HepG2 (cell line): ENCODE results near the gene IRX3.

Source experiments
- ATF1 ChIP-seq: IDR thresholded peaks from 2 replicates; pipeline ENCODE4 v1.6.1; 2016; ENCODE audit warnings: mild to moderate bottlenecking, control low read depth
- BRD4 ChIP-seq: sonication (generic); formaldehyde crosslinking; IDR thresholded peaks from 2 replicates; pipeline ENCODE4 v1.4.0; 2020; ENCODE audit warnings: missing genetic modification reagents
- CAMTA2 ChIP-seq: sonication (generic); formaldehyde crosslinking; IDR thresholded peaks from 2 replicates; pipeline ENCODE4 v1.4.0; 2020; ENCODE audit warnings: mild to moderate bottlenecking, missing genetic modification reagents, borderline replicate concordance
- CTCF ChIP-seq: sonication (generic); formaldehyde crosslinking; IDR thresholded peaks from 2 replicates; pipeline ENCODE4 v1.5.0; 2020; ENCODE audit warnings: mild to moderate bottlenecking, missing genetic modification reagents, moderate library complexity
- EP300 ChIP-seq, 3 experiments: sonication (generic) in 1 of 3; formaldehyde crosslinking in 1 of 3; IDR thresholded peaks; 2 replicates each; pipeline versions ENCODE4 v1.5.1 to v1.6.1; 2011 to 2020; ENCODE audit warnings: low read depth in 2 of 3, low read length in 2 of 3, borderline replicate concordance in 1 of 3, improper control_type of control experiment in 1 of 3, mild to moderate bottlenecking in 1 of 3, missing genetic modification reagents in 1 of 3, moderate library complexity in 1 of 3
- FOSL2 ChIP-seq: sonication (generic); formaldehyde crosslinking; IDR thresholded peaks from 2 replicates; pipeline ENCODE4 v1.4.0; 2020; ENCODE audit warnings: missing genetic modification reagents
- FUBP1 ChIP-seq: sonication (generic); formaldehyde crosslinking; IDR thresholded peaks from 2 replicates; pipeline ENCODE4 v1.5.1; 2020; ENCODE audit warnings: missing genetic modification reagents, mild to moderate bottlenecking, borderline replicate concordance
- KIAA2018 ChIP-seq: sonication (generic); formaldehyde crosslinking; IDR thresholded peaks from 2 replicates; pipeline ENCODE4 v1.5.0; 2020; ENCODE audit warnings: mild to moderate bottlenecking, missing genetic modification reagents, borderline replicate concordance
- NR2F1 ChIP-seq, 2 experiments: fragments of 450-650 bp in 1 of 2; formaldehyde crosslinking in 1 of 2; IDR thresholded peaks; 2 replicates each; pipeline versions ENCODE4 v1.5.0 to v1.6.1; 2016 to 2020; ENCODE audit warnings: mild to moderate bottlenecking in 1 of 2, missing compliant biosample characterization in 1 of 2, missing genetic modification reagents in 1 of 2, moderate library complexity in 1 of 2
- RBM22 ChIP-seq: fragments of 200-400 bp; formaldehyde crosslinking; optimal IDR thresholded peaks from 2 replicates; pipeline ENCODE3; 2017; ENCODE audit warnings: mild to moderate bottlenecking, low read length, moderate library complexity
- SALL2 ChIP-seq: sonication (generic); formaldehyde crosslinking; IDR thresholded peaks from 2 replicates; pipeline ENCODE4 v1.8.1; 2023; ENCODE audit warnings: mild to moderate bottlenecking, missing genetic modification reagents, inconsistent platforms
- SP140L ChIP-seq: sonication (generic); formaldehyde crosslinking; IDR thresholded peaks from 2 replicates; pipeline ENCODE4 v1.4.0; 2020; ENCODE audit warnings: missing genetic modification reagents, borderline replicate concordance
- TEAD3 ChIP-seq: optimal IDR thresholded peaks from 2 replicates; pipeline ENCODE3; 2016; ENCODE audit warnings: borderline replicate concordance
- TF ChIP-seq, protein P1 (sequence below): sonication (generic); formaldehyde crosslinking; IDR thresholded peaks from 2 replicates; pipeline ENCODE4 v1.5.0; 2020; ENCODE audit warnings: missing genetic modification reagents, mild to moderate bottlenecking, borderline replicate concordance

DNA sequence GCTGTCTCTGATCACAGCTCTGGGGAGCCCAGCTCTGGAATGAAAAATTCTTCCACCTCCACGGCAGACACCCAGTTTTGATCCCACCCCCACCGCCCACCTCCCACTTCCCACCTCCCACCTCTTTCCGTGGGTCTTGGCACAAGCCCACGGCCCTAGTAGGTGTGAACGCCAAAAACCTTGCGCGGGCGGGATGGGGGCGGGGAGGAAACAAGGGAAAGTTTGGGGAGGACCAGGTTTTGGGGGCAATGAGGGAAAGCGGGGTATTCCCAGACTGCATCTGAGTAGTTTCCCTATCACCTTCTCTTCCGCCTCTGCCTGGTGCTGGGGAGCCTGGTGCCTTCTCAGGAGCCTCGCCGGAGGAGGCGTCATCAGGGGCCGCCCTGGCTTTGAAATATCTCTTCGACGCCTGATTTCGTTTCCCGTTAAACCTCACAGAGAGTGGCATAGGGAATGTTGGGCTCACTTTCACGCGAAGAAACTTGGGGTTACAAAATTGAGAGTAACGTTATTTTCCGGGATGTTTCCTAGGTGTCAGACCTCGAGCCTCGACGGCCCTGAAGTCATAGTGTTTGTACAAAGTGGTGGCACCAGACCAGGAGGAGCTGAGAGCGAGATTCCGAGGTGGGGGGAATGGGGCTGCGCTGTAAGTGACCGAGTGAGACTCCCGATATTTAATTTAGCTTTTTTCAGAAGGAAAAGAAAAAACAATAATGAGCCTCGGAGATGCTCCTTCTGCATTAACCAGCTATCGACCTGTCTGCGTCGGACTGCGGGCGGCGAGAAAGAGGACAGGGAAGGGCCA is 1.6 kb upstream of the IRX3 start:
- TF ChIP-seq TEAD3 (CRISPR knock-in tag) (no peak), KIAA2018 (CRISPR knock-in tag) (no peak), FOSL2 (CRISPR knock-in tag) (no peak), BRD4 (CRISPR knock-in tag) (no peak), ATF1 (CRISPR knock-in tag) (no peak), SP140L (no peak), CTCF (no peak), RBM22 (no peak), SALL2 (no peak), EP300 (IDR thresholded peaks at IDR 0.05; ENCODE audit: low read depth in 2 of 2, low read length in 2 of 2) (no peak), EP300 (CRISPR knock-in tag; IDR thresholded peaks at IDR 0.05; ENCODE audit: borderline replicate concordance) (no peak), CAMTA2 (no peak), FUBP1 (CRISPR knock-in tag) (no peak), NR2F1 (CRISPR knock-in tag; IDR thresholded peaks at IDR 0.05) (no peak)
- TF ChIP-seq, protein P1, sequence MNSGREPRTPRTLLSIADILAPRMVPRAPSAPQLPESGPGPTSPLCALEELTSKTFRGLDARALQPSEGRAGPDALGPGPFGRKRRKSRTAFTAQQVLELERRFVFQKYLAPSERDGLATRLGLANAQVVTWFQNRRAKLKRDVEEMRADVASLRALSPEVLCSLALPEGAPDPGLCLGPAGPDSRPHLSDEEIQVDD (CRISPR knock-in tag) = no peak
